Measurements from ENCODE around the gene ZFR2.

DNA sequence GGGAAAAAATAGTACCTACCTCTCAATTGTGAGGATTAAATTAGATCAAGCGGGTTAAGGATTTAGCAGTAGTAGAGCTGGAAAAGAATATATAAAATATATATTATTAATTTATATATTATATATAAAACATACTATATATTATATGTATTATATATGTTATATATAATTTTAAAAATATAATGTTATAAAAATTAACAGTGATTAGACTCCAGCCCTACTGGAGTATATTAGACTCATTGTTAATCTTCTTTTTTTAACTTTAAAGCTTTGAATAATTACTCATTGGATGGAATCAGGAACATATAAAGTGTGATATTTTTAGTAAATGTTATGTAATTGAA, 106.7 kb downstream of the ZFR2 start:
- no peak for TF ChIP-seq POLR2A (IDR thresholded peaks at IDR 0.05)
- no peak for TF ChIP-seq CTCF (IDR thresholded peaks at IDR 0.05)
